Keratinocyte (primary cell): ENCODE data around the gene POU6F2. TPM values are rescaled to one million over a fixed set of nuclear protein-coding genes. Genes with fewer than 3 reads are reported as not detected.

ENCODE experiments used
- DNase-seq: peaks from one replicate; pipeline ENCODE4 v3.0.0-alpha.2; 2011; ENCODE audit warnings: low read depth, missing footprints, low spot score
- FAIRE-seq: peaks from 2 replicates; lab custom pipeline; 2011; peaks lifted over from hg19 to GRCh38; lab: Jason Lieb, UNC
- H2AFZ ChIP-seq: 2 replicates; pipeline ENCODE4 v1.6.0; 2012; ENCODE audit warnings: low read length, control low read depth, inconsistent platforms; ENCODE audit not compliant: control insufficient read depth
- H3K27ac ChIP-seq: 2 replicates; pipeline ENCODE4 v1.5.1; 2011; ENCODE audit warnings: low read length; ENCODE audit not compliant: control insufficient read depth, insufficient read depth
- H3K27me3 ChIP-seq: 3 replicates; pipeline ENCODE4 v1.6.0; 2011; ENCODE audit warnings: low read length; ENCODE audit not compliant: control insufficient read depth, insufficient read depth; ENCODE audit errors: extremely low read depth
- H3K36me3 ChIP-seq, 2 experiments: 2 replicates in 1 of 2; 3 replicates in 1 of 2; pipeline ENCODE4 v1.5.1; 2011; ENCODE audit warnings: low read length in 2 of 2, mild to moderate bottlenecking in 1 of 2; ENCODE audit not compliant: control insufficient read depth in 2 of 2, insufficient read depth in 2 of 2; ENCODE audit errors: extremely low read depth in 1 of 2
- H3K4me1 ChIP-seq: 3 replicates; pipeline ENCODE4 v1.5.1; 2011; ENCODE audit warnings: low read length; ENCODE audit not compliant: control insufficient read depth, insufficient read depth; ENCODE audit errors: extremely low read depth
- H3K4me2 ChIP-seq: 3 replicates; pipeline ENCODE4 v1.6.0; 2011; ENCODE audit warnings: low read depth, low read length; ENCODE audit not compliant: control insufficient read depth, insufficient read depth; ENCODE audit errors: extremely low read depth
- H3K4me3 ChIP-seq, 3 experiments: fragments of 200-600 bp in 1 of 3; sonication (generic) in 1 of 3; 2 replicates in 2 of 3; 3 replicates in 1 of 3; pipeline ENCODE4 v1.5.1; 2011 to 2016; ENCODE audit warnings: low read length in 3 of 3, mild to moderate bottlenecking in 3 of 3, control low read depth in 2 of 3, inconsistent platforms in 1 of 3, low read depth in 1 of 3, mixed read lengths in 1 of 3, mixed run types in 1 of 3, moderate library complexity in 1 of 3; ENCODE audit not compliant: control insufficient read depth in 2 of 3, insufficient read depth in 2 of 3; ENCODE audit errors: extremely low read depth in 1 of 3
- H3K79me2 ChIP-seq: 2 replicates; pipeline ENCODE4 v1.6.0; 2012; ENCODE audit warnings: low read length; ENCODE audit not compliant: control insufficient read depth, insufficient read depth
- H3K9ac ChIP-seq: 3 replicates; pipeline ENCODE4 v1.6.0; 2011; ENCODE audit warnings: low read length; ENCODE audit not compliant: control insufficient read depth, insufficient read depth; ENCODE audit errors: extremely low read depth
- H3K9me1 ChIP-seq: 3 replicates; pipeline ENCODE4 v1.6.0; 2011; ENCODE audit warnings: low read length; ENCODE audit not compliant: control insufficient read depth, insufficient read depth; ENCODE audit errors: extremely low read depth
- H3K9me3 ChIP-seq: 2 replicates; pipeline ENCODE4 v1.5.1; 2012; ENCODE audit warnings: low read depth, low read length; ENCODE audit not compliant: control insufficient read depth
- H4K20me1 ChIP-seq: 3 replicates; pipeline ENCODE4 v1.6.0; 2011; ENCODE audit warnings: low read length; ENCODE audit not compliant: control insufficient read depth, insufficient read depth; ENCODE audit errors: extremely low read depth
- CTCF ChIP-seq, 3 experiments: IDR thresholded peaks in 1 of 3; conservative IDR thresholded peaks in 1 of 3; optimal IDR thresholded peaks in 1 of 3; 2 replicates in 2 of 3; 3 replicates in 1 of 3; pipeline versions ENCODE3 to v1.5.1; 2011; ENCODE audit warnings: low read length in 3 of 3, mild to moderate bottlenecking in 3 of 3, moderate library complexity in 2 of 3, control low read depth in 1 of 3, inconsistent platforms in 1 of 3; ENCODE audit not compliant: insufficient read depth in 2 of 3; ENCODE audit errors: extremely low read depth in 1 of 3
- EZH2 ChIP-seq: IDR thresholded peaks from one replicate; pipeline ENCODE4 v1.6.1; 2012; ENCODE audit warnings: inconsistent platforms, mild to moderate bottlenecking, low read length, moderate library complexity
- dilution Hi-C: fragments of 300-500 bp; cut with MboI; formaldehyde crosslinking; loops from one replicate; pipeline ENCODE4 v1.7.0; 2020; ENCODE audit warnings: low sequenced_read_pairs; ENCODE audit not compliant: extremely low pct_ligation_motif_present
- polyA plus RNA-seq, 5 experiments: library from polyadenylated mRNA; depleted of rRNA in 3 of 5; stranded (reverse) in 3 of 5; stranded (forward) in 1 of 5; unstranded in 1 of 5; fragments of >200 nt; gene quantifications; 1 replicate in 1 of 5; 2 replicates in 3 of 5; 3 replicates in 1 of 5; pipeline versions ENCODE4 v1.2.1 to v1.2.3, GENCODE V29; 2011 to 2012; ENCODE audit warnings: missing spikeins in 2 of 5, low read depth in 1 of 5, low replicate concordance in 1 of 5

POU6F2 gene
- polyA plus RNA-seq, 1 donor (not counting 4 experiments of a cell fraction or from before 2014, with no cell fraction given), result not detected

- no peak for TF ChIP-seq EZH2
- no peak for TF ChIP-seq CTCF (optimal IDR thresholded peaks at IDR 0.05 in 1 of 3, IDR thresholded peaks at IDR 0.05 in 1 of 3, conservative IDR thresholded peaks at IDR 0.05 in 1 of 3; ENCODE audit: extremely low read depth in 1 of 3, insufficient read depth in 2 of 3, low read length in 3 of 3)
- Histone ChIP-seq H2AFZ (no peak overlapping the region), H4K20me1 (no peaks in the 10 kb centered on the region), H3K9ac (no peak overlapping the region), H3K27ac (no peak overlapping the region), H3K27me3 (peaks cover 5% of the 10 kb centered on the region), H3K4me3 (no peak overlapping the region), H3K9me3 (no peaks in the 10 kb centered on the region), H3K9me1 (no peaks in the 10 kb centered on the region), H3K79me2 (no peaks in the 10 kb centered on the region), H3K4me1 (peaks cover 4% of the 10 kb centered on the region), H3K4me2 (peak overlapping the region; percentile 20), H3K36me3 (no peaks in the 10 kb centered on the region)
- FAIRE-seq, result peak; percentile 72
- DNase-seq, result peak; percentile 28
- dilution Hi-C loops, result no loop called here
These were observed 532.2 kb downstream of the POU6F2 start for GRCh38 chr7:39509912-39510311.

GRCh38 chr7:39510864-39511354 lies 533.2 kb downstream of the POU6F2 start:
- Histone ChIP-seq H3K9ac (no peak overlapping the region), H3K9me3 (no peaks in the 10 kb centered on the region), H3K79me2 (no peaks in the 10 kb centered on the region), H2AFZ (no peak overlapping the region), H3K4me1 (peaks cover 4% of the 10 kb centered on the region), H3K4me2 (no peak overlapping the region), H3K36me3 (no peaks in the 10 kb centered on the region), H3K27ac (no peak overlapping the region), H4K20me1 (no peaks in the 10 kb centered on the region), H3K4me3 (no peak overlapping the region), H3K9me1 (no peaks in the 10 kb centered on the region), H3K27me3 (peaks cover 6% of the 10 kb centered on the region)
- dilution Hi-C loops, result no loop called here
- TF ChIP-seq EZH2 (no peak), CTCF (optimal IDR thresholded peaks at IDR 0.05 in 1 of 3, IDR thresholded peaks at IDR 0.05 in 1 of 3, conservative IDR thresholded peaks at IDR 0.05 in 1 of 3; ENCODE audit: extremely low read depth in 1 of 3, insufficient read depth in 2 of 3, low read length in 3 of 3) (no peak)
- FAIRE-seq (peak; percentile 71), DNase-seq (no peak)
